SK-N-SH treated with all-trans-retinoic acid at 6 μM for 48 hours (cell line): ENCODE results near the gene MYO1H.

Experiments
- ATAC-seq: fragments of 200-7000 bp; cut with Tn5 transposase; 3 replicates; pipeline ENCODE4 v1.9.1; 2020; ENCODE audit warnings: mild to moderate bottlenecking, moderate library complexity
- ARNTL ChIP-seq: fragments of 450-650 bp; formaldehyde crosslinking; IDR thresholded peaks from 2 replicates; pipeline ENCODE4 v1.5.0; 2020; ENCODE audit warnings: low read depth, mild to moderate bottlenecking, moderate library complexity, borderline replicate concordance
- BACH2 ChIP-seq: fragments of 250-450 bp; sonication (Bioruptor Pico); IDR thresholded peaks from 2 replicates; pipeline ENCODE4 v1.9.0; 2021; ENCODE audit warnings: mild to moderate bottlenecking, borderline replicate concordance
- CREB5 ChIP-seq: fragments of 250-450 bp; sonication (Bioruptor Pico); IDR thresholded peaks from 2 replicates; pipeline ENCODE4 v1.5.1; 2020; ENCODE audit warnings: low read depth, mild to moderate bottlenecking, moderate library complexity
- CSDC2 ChIP-seq: fragments of 250-450 bp; sonication (Bioruptor Pico); IDR thresholded peaks from 2 replicates; pipeline ENCODE4 v1.5.0; 2020; ENCODE audit warnings: mild to moderate bottlenecking, moderate library complexity
- CSRNP3 ChIP-seq: fragments of 250-450 bp; sonication (Bioruptor Pico); IDR thresholded peaks from 2 replicates; pipeline ENCODE4 v1.5.1; 2021; ENCODE audit warnings: mild to moderate bottlenecking, moderate library complexity
- ESRRG ChIP-seq: fragments of 250-450 bp; sonication (Bioruptor Pico); IDR thresholded peaks from 2 replicates; pipeline ENCODE4 v1.6.1; 2021; ENCODE audit warnings: mild to moderate bottlenecking
- GLIS3 ChIP-seq: fragments of 250-450 bp; sonication (Bioruptor Pico); IDR thresholded peaks from 2 replicates; pipeline ENCODE4 v1.5.0; 2020; ENCODE audit warnings: mild to moderate bottlenecking, moderate library complexity
- OSR1 ChIP-seq: fragments of 250-450 bp; sonication (Bioruptor Pico); IDR thresholded peaks from 2 replicates; pipeline ENCODE4 v1.8.0; 2022; ENCODE audit warnings: moderate library complexity, mild to moderate bottlenecking, inconsistent platforms
- PATZ1 ChIP-seq: fragments of 250-450 bp; sonication (Bioruptor Pico); IDR thresholded peaks from 2 replicates; pipeline ENCODE4 v1.8.0; 2020; ENCODE audit warnings: mild to moderate bottlenecking, moderate library complexity, borderline replicate concordance
- POU6F1 ChIP-seq: fragments of 250-450 bp; sonication (Bioruptor Pico); IDR thresholded peaks from 2 replicates; pipeline ENCODE4 v1.8.0; 2021; ENCODE audit warnings: low read depth, mild to moderate bottlenecking, moderate library complexity, borderline replicate concordance
- PPARA ChIP-seq: fragments of 250-450 bp; sonication (Bioruptor Pico); IDR thresholded peaks from 2 replicates; pipeline ENCODE4 v1.5.0; 2020; ENCODE audit warnings: mild to moderate bottlenecking, borderline replicate concordance
- RARB ChIP-seq: fragments of 250-450 bp; sonication (Bioruptor Pico); IDR thresholded peaks from 2 replicates; pipeline ENCODE4 v1.8.0; 2021; ENCODE audit warnings: mild to moderate bottlenecking, moderate library complexity
- SNAI2 ChIP-seq: fragments of 250-450 bp; sonication (Bioruptor Pico); IDR thresholded peaks from 2 replicates; pipeline ENCODE4 v1.5.0; 2020; ENCODE audit warnings: mild to moderate bottlenecking, moderate library complexity
- TCF4 ChIP-seq: fragments of 250-450 bp; sonication (Bioruptor Pico); IDR thresholded peaks from 2 replicates; pipeline ENCODE4 v1.8.0; 2021; ENCODE audit warnings: mild to moderate bottlenecking, moderate library complexity, borderline replicate concordance
- TOX ChIP-seq: fragments of 250-450 bp; sonication (Bioruptor Pico); IDR thresholded peaks from 2 replicates; pipeline ENCODE4 v1.8.0; 2021; ENCODE audit warnings: mild to moderate bottlenecking, moderate library complexity, borderline replicate concordance
- TSHZ2 ChIP-seq: fragments of 250-450 bp; sonication (Bioruptor Pico); IDR thresholded peaks from 2 replicates; pipeline ENCODE4 v1.5.0; 2020; ENCODE audit warnings: mild to moderate bottlenecking, moderate library complexity
- ZC3H10 ChIP-seq: fragments of 250-450 bp; sonication (Bioruptor Pico); IDR thresholded peaks from 2 replicates; pipeline ENCODE4 v1.5.1; 2021; ENCODE audit warnings: mild to moderate bottlenecking, moderate library complexity
- ZFP3 ChIP-seq: fragments of 250-450 bp; sonication (Bioruptor Pico); IDR thresholded peaks from 2 replicates; pipeline ENCODE4 v1.5.0; 2020; ENCODE audit warnings: mild to moderate bottlenecking, moderate library complexity
- ZFP30 ChIP-seq: fragments of 450-650 bp; formaldehyde crosslinking; IDR thresholded peaks from 2 replicates; pipeline ENCODE4 v1.5.0; 2022; ENCODE audit warnings: mild to moderate bottlenecking, moderate library complexity
- ZNF565 ChIP-seq: fragments of 450-650 bp; formaldehyde crosslinking; conservative IDR thresholded peaks from 2 replicates; pipeline ENCODE4 v1.5.0; 2020; ENCODE audit warnings: low read depth, mild to moderate bottlenecking, moderate library complexity
- ZNF70 ChIP-seq: fragments of 450-650 bp; formaldehyde crosslinking; IDR thresholded peaks from 2 replicates; pipeline ENCODE4 v1.5.0; 2020; ENCODE audit warnings: mild to moderate bottlenecking, moderate library complexity
- ZNF8 ChIP-seq: fragments of 450-650 bp; formaldehyde crosslinking; IDR thresholded peaks from 2 replicates; pipeline ENCODE4 v1.5.0; 2020; ENCODE audit warnings: mild to moderate bottlenecking, moderate library complexity

The MYO1H gene

GRCh38 chr12:109479761-109480160 is 132.1 kb downstream of the MYO1H start:
- TF ChIP-seq ZNF8 (CRISPR knock-in tag), result no peak
- no peak for ATAC-seq

GRCh38 chr12:109480356-109480755 is 132.7 kb downstream of the MYO1H start:
- TF ChIP-seq ZNF8 (CRISPR knock-in tag), result no peak
- no peak for TF ChIP-seq SNAI2 (CRISPR knock-in tag)
- TF ChIP-seq PPARA, result no peak
- TF ChIP-seq CREB5 (CRISPR knock-in tag), result no peak
- TF ChIP-seq TCF4 (CRISPR knock-in tag), result no peak
- TF ChIP-seq PATZ1 (CRISPR knock-in tag), result no peak
- no peak for TF ChIP-seq BACH2 (CRISPR knock-in tag)
- ATAC-seq, result no peak

GRCh38 chr12:109481863-109482262 is 134.2 kb downstream of the MYO1H start:
- TF ChIP-seq ZFP3 (no peak), ZFP30 (CRISPR knock-in tag) (no peak), TCF4 (CRISPR knock-in tag) (no peak), CREB5 (CRISPR knock-in tag) (no peak), OSR1 (CRISPR knock-in tag) (no peak), TOX (CRISPR knock-in tag) (no peak), SNAI2 (CRISPR knock-in tag) (no peak), ZNF8 (CRISPR knock-in tag) (no peak), ZNF565 (CRISPR knock-in tag) (no peak), CSDC2 (CRISPR knock-in tag) (no peak)
- no peak for ATAC-seq

- ATAC-seq, result no peak
- TF ChIP-seq TOX (CRISPR knock-in tag) (no peak), CSDC2 (CRISPR knock-in tag) (no peak), ZNF565 (CRISPR knock-in tag) (no peak), ESRRG (CRISPR knock-in tag) (no peak), POU6F1 (CRISPR knock-in tag) (no peak), ZFP30 (CRISPR knock-in tag) (no peak), ARNTL (no peak), ZC3H10 (CRISPR knock-in tag) (no peak), CREB5 (CRISPR knock-in tag) (no peak), BACH2 (CRISPR knock-in tag) (no peak), ZFP3 (no peak), TCF4 (CRISPR knock-in tag) (no peak), ZNF70 (CRISPR knock-in tag) (no peak), ZNF8 (CRISPR knock-in tag) (no peak), RARB (no peak), SNAI2 (CRISPR knock-in tag) (no peak), CSRNP3 (CRISPR knock-in tag) (no peak), GLIS3 (CRISPR knock-in tag) (no peak), TSHZ2 (CRISPR knock-in tag) (no peak), PPARA (no peak)
Measured at GRCh38 chr12:109482491-109482890, 134.8 kb downstream of the MYO1H start.
